Measurements from ENCODE around the gene PAPPA. TPM values are rescaled to one million over a fixed set of nuclear protein-coding genes. Genes with fewer than 3 reads are reported as not detected.

PAPPA gene
- total and polyA plus RNA-seq, 9 of the 15 experiments (the other 6 are each of a cell fraction or from before 2014, with no cell fraction given): 0.06 to 0.18 (median 0.11) TPM

GRCh38 chr9:116250891-116251290 lies 97.3 kb downstream of the PAPPA start (continued):
- TF ChIP-seq ZHX1 (conservative IDR thresholded peaks at IDR 0.05; ENCODE audit: low read length) (no peak), ZBTB8A (IDR thresholded peaks at IDR 0.05; ENCODE audit: partially characterized antibody) (no peak), PRMT5 (CRISPR knock-in tag; IDR thresholded peaks at IDR 0.05) (no peak), GTF2A2 (tag; IDR thresholded peaks at IDR 0.05) (no peak)

DNA sequence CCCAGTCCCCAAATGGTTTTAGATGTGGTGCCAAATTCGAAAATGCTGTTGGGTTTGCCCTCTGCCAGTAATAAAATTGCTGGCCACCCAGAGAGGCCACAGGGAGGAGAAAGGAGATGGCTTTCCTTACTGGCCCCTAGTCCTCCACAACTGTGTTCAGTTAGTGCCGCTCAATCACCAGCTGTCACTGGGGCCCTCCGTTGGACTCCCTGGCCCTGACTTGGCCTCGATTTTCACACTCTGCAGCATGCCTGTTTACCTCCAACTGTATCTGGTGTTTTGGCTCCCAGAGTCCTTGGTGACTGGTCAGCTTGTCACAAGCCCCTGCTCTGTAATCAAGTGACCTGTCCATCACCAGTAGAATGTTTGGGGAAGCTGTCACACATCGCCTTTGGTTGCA lies 97.8 kb downstream of the PAPPA start:
- H3K9me3 ChIP-seq (replicated peaks; ENCODE audit: control insufficient read depth, insufficient read depth, low read depth, low read length): no peaks in the 10 kb centered on the region
- no peak overlapping the region for H3K4me3 ChIP-seq
- H3K79me2 ChIP-seq (ENCODE audit: control insufficient read depth, insufficient read depth, low read length): no peaks in the 10 kb centered on the region
- H3K36me3 ChIP-seq (ENCODE audit: control insufficient read depth, insufficient read depth, low read length): no peaks in the 10 kb centered on the region
- no peaks in the 10 kb centered on the region for H3K27me3 ChIP-seq (ENCODE audit: control insufficient read depth in 2 of 2, insufficient read depth in 2 of 2, low read length in 2 of 2)
- WGBS (ENCODE audit: insufficient coverage, low coverage, missing lambda C conversion rate): 9% methylated on average over 5 of the region's 5 CpGs
- CTCF ChIA-PET (ENCODE audit: low intra/inter-chr PET ratio): no interaction called here
- no peak overlapping the region for H2AFZ ChIP-seq (ENCODE audit: low read depth, low read length)
- no peak overlapping the region for H3K4me2 ChIP-seq (ENCODE audit: insufficient read depth, low read length)
- DNase-seq (ENCODE audit: extremely low read depth in 1 of 4, low spot score in 3 of 4): no peak
- TF ChIP-seq L3MBTL2 (IDR thresholded peaks at IDR 0.05) (0 out of 2 replicates have a peak, but pooled peaks have one; percentile 18), FOXA3 (CRISPR knock-in tag; conservative IDR thresholded peaks at IDR 0.05 in 1 of 2, IDR thresholded peaks at IDR 0.05 in 1 of 2) (no peak), GABPB2 (CRISPR knock-in tag; conservative IDR thresholded peaks at IDR 0.05) (no peak)
- TF ChIP-seq, protein P1, sequence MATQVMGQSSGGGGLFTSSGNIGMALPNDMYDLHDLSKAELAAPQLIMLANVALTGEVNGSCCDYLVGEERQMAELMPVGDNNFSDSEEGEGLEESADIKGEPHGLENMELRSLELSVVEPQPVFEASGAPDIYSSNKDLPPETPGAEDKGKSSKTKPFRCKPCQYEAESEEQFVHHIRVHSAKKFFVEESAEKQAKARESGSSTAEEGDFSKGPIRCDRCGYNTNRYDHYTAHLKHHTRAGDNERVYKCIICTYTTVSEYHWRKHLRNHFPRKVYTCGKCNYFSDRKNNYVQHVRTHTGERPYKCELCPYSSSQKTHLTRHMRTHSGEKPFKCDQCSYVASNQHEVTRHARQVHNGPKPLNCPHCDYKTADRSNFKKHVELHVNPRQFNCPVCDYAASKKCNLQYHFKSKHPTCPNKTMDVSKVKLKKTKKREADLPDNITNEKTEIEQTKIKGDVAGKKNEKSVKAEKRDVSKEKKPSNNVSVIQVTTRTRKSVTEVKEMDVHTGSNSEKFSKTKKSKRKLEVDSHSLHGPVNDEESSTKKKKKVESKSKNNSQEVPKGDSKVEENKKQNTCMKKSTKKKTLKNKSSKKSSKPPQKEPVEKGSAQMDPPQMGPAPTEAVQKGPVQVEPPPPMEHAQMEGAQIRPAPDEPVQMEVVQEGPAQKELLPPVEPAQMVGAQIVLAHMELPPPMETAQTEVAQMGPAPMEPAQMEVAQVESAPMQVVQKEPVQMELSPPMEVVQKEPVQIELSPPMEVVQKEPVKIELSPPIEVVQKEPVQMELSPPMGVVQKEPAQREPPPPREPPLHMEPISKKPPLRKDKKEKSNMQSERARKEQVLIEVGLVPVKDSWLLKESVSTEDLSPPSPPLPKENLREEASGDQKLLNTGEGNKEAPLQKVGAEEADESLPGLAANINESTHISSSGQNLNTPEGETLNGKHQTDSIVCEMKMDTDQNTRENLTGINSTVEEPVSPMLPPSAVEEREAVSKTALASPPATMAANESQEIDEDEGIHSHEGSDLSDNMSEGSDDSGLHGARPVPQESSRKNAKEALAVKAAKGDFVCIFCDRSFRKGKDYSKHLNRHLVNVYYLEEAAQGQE (IDR thresholded peaks at IDR 0.05; ENCODE audit: borderline replicate concordance): no peak
- TF ChIP-seq, protein P1 (CRISPR knock-in tag; IDR thresholded peaks at IDR 0.05; ENCODE audit: low read depth): no peak
- TF ChIP-seq, protein P2, sequence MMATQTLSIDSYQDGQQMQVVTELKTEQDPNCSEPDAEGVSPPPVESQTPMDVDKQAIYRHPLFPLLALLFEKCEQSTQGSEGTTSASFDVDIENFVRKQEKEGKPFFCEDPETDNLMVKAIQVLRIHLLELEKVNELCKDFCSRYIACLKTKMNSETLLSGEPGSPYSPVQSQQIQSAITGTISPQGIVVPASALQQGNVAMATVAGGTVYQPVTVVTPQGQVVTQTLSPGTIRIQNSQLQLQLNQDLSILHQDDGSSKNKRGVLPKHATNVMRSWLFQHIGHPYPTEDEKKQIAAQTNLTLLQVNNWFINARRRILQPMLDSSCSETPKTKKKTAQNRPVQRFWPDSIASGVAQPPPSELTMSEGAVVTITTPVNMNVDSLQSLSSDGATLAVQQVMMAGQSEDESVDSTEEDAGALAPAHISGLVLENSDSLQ (IDR thresholded peaks at IDR 0.05): peak; percentile 65
- no peaks in the 10 kb centered on the region for H4K20me1 ChIP-seq (replicated peaks; ENCODE audit: control insufficient read depth, insufficient read depth, low read length)
- H3K27ac ChIP-seq (ENCODE audit: extremely low read depth, low read depth, low read length): no peak overlapping the region
- H3K9ac ChIP-seq (ENCODE audit: insufficient read depth in 1 of 2, low read depth in 2 of 2, low read length in 2 of 2): no peak overlapping the region
- intact Hi-C loops (cut with micrococcal nuclease): no loop called here
- no peak for ATAC-seq
- H3K4me1 ChIP-seq (replicated peaks in 1 of 2; ENCODE audit: control insufficient read depth in 2 of 2, insufficient read depth in 2 of 2, low read length in 2 of 2): no peaks in the 10 kb centered on the region
- BruUV-seq (replicated peaks): no TSS peak
- in situ Hi-C loops (cut with MboI): no loop called here
- no peak for FAIRE-seq
- no peaks in the 10 kb centered on the region for H3K9me1 ChIP-seq (ENCODE audit: control insufficient read depth, insufficient read depth, low read length)
- POLR2A ChIA-PET: interaction anchor here (1.8 kb wide), 1 partner anchor 11 kb away, joined by 8 read pairs; no protein-coding TSS in a partner anchor
